ENCODE measurements around the gene PRKD1.
"Not testable (repeated sequence)": the region's sequence is repeated elsewhere in the genome, so short reads cannot be mapped to it uniquely, and the experiment has no call there.

The PRKD1 gene

DNA sequence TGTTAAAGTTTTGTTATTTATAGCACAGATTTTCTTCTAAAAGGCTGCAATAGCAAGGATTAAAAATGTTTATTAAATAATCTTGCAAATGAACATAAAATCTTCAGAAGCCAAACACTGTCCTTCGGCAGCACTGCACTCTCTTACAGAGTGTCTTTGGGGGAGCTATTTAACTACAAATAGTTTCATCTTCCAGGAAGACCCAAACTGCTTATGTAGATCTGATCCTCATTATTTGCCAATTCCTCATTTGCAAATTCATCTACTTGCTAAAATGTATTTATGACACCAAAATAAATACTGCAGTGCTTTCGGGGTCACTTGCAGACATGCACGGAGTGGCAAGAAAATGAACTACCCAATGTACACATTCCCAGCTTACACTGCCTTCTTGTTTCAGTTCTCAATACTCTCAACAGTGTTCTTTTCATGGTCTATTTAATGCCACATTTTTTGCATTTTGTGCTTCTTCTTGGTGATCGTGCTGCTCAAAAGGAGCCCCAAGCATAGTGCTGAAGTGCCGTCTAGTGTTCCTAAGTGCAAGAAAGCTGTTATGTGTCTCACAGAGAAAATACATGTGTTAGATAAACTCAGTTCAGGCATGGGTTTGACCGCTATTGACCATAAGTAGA, 128.1 kb downstream of the PRKD1 start:
- no peak for DNase-seq (ENCODE audit: low read depth, low spot score)

DNA sequence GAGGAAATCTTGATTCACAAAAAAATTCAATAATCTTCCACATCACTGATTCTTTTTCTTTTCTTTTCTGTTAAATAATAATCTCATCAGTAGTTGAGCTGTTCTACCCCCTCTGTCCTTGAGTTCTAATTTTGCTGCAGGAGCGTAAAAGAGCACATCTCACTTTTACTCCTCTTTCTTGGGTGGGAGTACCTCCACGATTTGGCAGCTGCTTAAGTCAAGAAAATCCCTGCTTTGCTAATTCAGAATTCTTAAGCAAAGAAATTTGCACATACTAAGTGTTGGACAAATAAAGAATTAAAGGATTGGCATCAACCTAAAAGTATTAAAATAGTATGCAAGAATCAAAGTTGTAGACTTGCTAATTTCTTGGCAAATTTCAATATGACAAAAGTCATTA, 128.8 kb downstream of the PRKD1 start:
- DNase-seq (ENCODE audit: low read depth, low spot score): no peak

DNA sequence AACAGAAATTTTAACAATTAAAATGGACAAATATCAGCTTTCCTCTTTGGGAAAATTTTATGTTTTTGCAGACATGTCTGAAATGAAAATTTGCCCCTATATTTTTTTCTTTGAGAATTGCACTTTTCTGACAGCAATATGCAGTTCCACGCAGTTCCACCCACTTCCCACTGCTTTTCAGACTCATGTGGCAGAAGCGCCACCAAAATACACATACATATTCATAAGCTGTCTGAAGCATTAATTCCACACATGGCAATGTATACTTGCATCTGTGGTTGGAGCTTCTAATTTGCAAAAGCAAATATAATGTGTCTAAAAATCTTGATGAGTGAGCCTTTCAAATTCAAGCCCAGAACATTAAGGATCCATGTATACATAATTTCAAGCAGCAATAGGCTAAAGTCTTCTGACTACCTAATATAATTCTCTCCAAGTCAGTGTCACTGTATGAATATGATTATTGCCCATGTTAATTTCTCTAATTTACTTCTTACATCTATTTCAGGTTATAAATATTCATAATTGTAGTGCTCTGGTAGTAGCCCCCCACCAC, 129.5 kb downstream of the PRKD1 start:
- no peak for DNase-seq (ENCODE audit: low read depth, low spot score)

DNA sequence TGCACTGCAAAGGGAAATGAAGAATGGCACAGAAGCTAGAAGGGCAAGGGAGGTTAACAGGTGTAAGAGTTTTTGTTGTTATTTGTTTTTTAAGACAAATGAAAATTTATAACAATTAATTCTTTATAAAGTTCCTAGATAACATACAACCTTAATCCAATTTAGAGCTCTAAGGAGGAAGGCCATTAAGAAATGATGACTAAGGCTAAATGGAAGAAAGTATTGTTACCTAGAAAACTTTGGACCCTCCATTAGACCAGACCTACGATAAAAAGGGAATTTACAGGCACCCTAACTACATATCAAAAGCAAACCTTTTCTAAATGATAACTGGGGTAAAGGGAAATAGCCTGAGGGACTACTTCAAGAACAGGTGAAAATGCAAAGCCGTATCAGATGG, 130.8 kb downstream of the PRKD1 start:
- DNase-seq (ENCODE audit: low read depth, low spot score): no peak

DNA sequence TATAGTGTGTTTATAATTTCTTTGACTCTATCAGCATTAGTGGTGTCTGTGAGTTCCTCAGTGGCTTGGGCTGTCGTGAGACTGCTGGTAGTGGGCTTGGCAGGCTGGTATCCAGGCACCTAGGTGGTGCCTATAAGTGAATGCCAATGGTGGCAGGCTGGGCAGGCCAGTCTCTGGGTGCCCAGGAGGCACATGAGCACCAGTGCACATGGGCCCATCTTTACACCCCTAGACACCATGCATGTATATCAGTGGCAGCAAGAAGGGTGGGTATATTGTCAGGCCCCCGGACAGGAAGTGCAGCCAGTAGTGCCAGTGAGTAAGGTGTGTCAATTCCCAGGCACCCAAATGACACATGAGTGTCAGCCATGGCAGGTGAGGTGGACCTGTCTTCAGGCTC, 138.2 kb downstream of the PRKD1 start:
- no peak for DNase-seq (ENCODE audit: low read depth, low spot score)

DNA sequence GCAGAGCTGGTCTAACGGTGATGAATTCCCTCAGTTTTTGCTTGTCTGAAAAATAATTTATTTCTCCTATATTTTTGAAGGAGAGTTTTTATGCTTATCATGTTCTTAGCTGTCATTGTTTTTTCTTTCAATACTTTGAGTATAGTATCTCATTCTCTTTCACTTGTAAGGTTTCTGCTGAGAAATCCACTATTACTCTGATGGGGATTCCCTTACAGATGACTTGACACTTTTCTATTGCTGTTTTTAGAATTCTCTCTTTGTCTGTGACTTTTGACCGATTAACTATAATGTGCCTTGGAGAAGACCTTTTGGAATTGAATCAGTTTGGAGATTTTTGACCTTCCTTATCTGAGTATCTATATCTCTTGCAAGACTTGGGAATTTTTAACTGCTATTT, 139.6 kb downstream of the PRKD1 start:
- DNase-seq (ENCODE audit: low read depth, low spot score): no peak

GRCh38 chr14:29783556-29783955, 144.1 kb downstream of the PRKD1 start:
- DNase-seq (ENCODE audit: low read depth, low spot score): no peak

GRCh38 chr14:29782041-29782440, 145.6 kb downstream of the PRKD1 start:
- DNase-seq (ENCODE audit: low read depth, low spot score): no peak

DNA sequence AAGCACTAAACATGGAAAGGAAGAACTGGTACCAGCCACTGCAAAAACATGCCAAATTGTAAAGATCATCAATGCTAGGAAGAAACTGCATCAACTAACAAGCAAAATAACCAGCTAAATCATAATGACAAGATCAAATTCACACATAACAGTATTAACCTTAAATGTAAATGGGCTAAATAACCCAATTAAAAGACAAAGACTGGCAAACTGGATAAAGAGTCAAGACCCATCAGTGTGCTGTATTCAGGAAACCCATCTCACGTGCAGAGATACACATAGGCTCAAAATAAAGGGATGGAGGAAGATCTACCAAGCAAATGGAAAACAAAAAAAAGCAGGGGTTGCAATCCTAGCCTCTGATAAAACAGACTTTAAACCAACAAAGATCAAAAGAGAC, 150.5 kb downstream of the PRKD1 start:
- DNase-seq (ENCODE audit: low read depth, low spot score): not testable (repeated sequence)

DNA sequence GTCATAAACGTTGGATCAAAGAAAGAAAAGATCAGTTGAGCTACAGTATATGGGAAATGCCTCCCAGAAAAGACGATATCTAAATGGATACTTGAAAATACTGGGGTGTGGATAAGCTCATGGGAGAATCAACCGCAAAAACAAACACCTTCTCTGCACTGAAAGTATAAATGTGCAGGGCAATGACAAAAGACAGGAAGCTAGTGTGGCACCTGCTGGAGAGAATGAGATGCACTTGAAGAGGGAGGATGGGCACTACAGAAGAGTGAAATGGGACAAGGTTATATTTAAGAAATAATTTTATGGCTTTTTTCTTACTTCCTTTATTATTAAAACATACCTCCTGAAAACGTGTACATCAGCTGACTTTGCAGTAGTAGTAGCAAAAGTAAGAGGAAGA, 153.7 kb downstream of the PRKD1 start:
- DNase-seq (ENCODE audit: low read depth, low spot score): no peak

DNA sequence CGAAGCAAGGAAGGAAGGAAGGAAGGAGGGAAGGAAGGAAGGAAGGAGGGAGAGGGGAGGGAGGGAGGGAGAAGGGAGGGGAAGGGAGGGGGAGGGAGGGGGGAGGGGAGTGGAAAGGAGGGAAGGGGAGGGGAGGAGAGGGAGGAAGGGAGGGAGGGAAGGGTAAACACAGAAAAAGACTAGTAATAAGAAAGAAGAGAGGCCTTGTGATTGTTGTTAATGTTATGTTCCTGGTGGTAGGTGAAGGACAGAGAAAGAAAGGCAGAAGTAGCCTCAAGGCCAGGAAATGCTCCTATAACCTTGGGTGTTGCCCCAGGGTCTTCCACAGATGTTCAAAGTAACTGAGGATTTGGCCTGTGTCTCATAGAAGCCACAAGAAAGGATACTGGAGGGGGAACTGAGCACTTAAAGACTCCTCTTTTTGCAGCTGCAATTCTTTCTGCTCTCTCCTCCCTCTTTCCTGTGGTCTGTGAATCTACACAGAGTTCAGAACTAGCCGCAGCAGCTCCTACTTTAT, 164.2 kb downstream of the PRKD1 start:
- no peak for DNase-seq (ENCODE audit: low read depth, low spot score)

DNA sequence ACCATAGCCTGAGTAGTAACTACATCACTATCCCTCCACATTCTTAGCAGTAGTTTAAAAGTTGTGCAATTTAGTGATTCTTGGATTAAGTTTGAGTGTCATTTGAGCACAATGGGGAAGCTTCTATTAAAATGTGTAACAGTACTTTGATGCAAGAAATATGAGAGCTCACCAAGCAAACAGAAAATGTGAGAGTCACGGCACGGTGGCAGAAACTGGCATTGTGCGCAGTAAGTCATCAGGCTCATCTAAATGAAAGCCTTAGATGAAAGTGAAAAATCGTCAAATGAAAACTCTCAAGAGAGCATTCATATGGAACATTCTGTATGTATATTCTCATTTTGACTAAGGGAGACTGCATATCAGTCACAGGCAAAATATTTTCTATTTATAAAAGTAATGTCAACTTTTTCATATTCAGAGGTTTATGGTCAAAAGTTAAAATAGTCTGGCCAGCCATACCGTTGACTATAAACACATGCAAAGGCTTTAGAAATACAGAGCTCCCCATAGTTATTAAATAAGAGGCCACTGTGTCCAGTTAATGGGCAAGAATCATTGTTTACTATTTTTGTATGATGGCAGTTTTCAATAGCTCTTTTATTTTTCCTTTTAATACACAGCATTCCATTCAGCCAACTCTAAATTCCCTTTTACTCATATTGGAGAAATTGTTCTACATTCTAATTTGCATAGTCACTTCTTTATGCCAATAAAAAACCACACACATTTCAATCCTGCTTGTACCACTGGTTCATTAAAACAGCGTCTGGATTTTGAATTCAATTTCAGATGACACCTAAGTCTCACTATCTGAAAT, 167.9 kb downstream of the PRKD1 start:
- no peak for DNase-seq (ENCODE audit: low read depth, low spot score)

DNA sequence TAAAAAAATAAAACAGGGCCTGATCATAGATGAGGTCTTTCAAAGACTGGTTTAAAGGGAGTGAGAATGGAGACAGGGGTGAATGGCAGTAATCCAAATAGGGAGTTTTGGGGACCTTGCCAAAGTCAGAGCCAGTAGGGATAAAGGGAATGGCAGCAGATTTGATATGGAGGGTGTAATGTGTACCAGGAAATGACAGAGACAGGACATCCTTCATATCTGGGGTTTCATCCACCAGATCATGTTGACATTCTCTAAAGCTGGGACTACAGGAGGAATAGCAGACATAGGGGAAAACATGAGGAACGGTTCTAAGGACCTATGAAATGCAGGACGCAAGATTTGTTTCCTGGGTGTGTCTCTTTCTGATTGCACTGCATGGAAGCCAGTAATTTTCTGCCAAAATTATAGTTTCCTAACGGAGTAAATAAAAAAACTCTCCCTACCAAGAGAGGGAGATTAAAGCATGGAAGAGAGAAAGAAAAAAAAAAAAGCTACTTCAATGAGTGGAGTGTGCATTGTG, 169.9 kb downstream of the PRKD1 start:
- DNase-seq (ENCODE audit: low read depth, low spot score): no peak

- no peak for DNase-seq (ENCODE audit: low read depth, low spot score)
These were observed 170.4 kb downstream of the PRKD1 start for GRCh38 chr14:29757188-29757680.

DNA sequence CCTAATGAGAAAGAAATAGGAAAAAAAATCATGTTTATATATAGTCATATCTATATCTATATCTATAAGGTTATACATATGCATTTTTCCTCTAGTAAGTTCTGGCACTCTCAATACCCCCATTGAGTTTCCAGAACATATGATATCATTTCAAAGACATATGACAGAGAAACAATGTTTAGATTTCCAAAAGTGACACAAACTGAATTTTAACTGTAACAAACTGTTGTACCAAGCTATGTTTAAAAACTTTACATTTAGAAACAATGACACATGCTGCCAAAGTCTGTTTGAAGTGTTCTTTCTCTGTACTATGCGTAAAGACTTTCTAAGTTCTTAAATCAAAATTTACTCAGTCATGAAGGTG, 171.6 kb downstream of the PRKD1 start:
- no peak for DNase-seq (ENCODE audit: low read depth, low spot score)

GRCh38 chr14:29755311-29756018, 172.2 kb downstream of the PRKD1 start:
- DNase-seq (ENCODE audit: low read depth, low spot score): no peak

- DNase-seq (ENCODE audit: low read depth, low spot score): no peak
These were observed 173.5 kb downstream of the PRKD1 start for GRCh38 chr14:29754134-29754533.

DNA sequence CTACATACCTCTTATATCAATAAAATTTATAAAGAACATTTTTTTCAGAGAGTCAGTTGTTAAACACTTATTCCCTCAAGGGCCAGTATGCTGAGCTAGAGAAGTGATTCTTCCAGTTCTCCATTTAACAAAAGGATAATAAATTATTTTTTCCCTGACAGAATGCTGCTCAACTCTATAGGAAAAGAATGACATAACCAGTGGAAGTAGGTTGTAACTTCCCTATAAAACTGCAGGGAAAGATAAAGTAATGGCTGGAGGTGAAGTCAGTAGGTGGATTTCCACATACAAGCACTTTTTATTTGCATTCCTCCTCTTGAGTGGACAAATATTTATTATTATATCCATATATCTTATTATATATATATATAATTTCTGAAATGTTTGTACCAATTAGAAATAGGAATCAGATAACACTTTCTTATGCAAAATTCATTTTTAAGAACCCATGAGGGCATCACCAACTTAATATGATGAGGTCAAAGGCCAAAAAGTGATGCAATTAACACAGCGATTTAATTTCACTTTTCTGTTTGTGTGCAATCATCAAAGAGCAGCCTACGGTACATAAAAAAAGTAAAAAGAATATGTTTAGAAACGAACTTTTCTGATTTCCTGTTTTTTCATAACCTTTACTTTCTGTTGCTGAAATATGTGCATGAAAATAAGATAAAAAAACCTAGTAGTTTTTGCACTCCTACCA, 175.3 kb downstream of the PRKD1 start:
- DNase-seq (ENCODE audit: low read depth, low spot score): no peak

GRCh38 chr14:29749829-29750228, 177.8 kb downstream of the PRKD1 start:
- no peak for DNase-seq (ENCODE audit: low read depth, low spot score)

- DNase-seq (ENCODE audit: low read depth, low spot score): no peak
These were observed 178.3 kb downstream of the PRKD1 start for GRCh38 chr14:29749327-29749726.

DNA sequence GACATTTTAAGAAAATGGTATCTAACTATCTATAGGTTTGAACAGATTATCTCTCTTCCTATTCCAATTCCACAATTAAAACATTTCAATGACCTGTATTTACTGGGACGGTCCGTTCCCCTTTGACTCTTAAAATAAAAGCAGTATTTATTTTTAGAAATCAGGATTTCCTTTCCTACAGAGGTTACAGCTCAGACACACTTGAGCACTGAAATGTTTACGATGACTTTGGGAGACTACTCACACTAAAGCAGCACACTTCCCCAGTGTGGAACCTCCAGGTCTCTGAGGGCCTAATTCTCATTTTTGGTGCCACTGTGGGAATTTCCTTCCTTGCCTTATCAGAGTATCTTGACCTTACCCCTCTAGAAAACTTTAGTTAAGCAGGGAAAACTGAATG, 181.8 kb downstream of the PRKD1 start:
- no peak for DNase-seq (ENCODE audit: low read depth, low spot score)

Measured in activated CD4-positive, CD25-positive, alpha-beta regulatory T cell treated with anti-CD3 and anti-CD28 coated beads, Interleukin-2, amount 50 U/mL, for 16 hours (primary cell).